COLO829 (cell line): ENCODE data around the gene PRICKLE3.

Experiments used
- DNase-seq: peaks from one replicate; pipeline ENCODE4 v3.0.0; 2012; ENCODE audit warnings: low spot score

PRICKLE3 gene

GRCh38 chrX:49205443-49205842, 19.3 kb upstream of the PRICKLE3 start:
- no peak for DNase-seq

DNA sequence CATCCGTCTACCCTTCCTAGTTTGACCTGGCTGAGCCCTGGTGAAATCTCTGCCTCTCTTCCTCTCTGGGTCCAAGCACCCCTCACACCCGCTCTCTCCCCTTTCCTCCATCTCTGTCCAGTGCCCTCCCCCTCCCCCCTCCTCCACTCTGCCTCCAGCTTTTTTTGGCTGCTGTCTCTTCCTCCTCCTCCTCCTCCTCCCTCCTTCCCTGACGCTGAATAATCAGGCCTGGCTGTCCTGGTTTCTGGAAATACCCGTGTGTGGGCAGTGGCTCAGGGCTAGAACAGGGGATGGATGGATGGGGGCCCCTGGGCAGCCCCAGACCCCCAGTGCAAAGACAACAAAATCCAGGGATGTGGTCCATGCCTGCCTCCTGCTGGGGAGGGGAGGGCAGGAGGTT, 18.5 kb upstream of the PRICKLE3 start:
- DNase-seq, result no peak

DNA sequence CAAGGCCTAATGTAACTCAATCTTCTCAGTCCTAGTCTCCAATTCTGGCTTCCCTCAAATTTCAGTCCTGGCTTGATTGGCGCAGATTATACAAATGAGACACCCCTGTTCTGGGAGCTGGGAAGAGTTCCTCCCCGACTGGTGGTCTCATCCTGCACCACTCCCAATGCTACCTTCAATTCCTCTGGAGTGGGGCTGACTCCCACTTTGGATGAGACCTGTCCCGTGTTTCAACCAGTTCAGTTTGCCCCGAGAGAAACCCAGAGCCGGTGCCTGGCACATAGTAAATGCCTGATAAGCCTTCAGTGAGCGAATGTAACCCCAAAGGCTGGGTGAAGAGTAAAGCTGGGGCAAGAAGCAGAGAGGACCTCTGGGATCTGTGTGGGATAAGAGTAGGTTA, 17.8 kb upstream of the PRICKLE3 start:
- DNase-seq, result no peak

GRCh38 chrX:49203536-49203935, 17.4 kb upstream of the PRICKLE3 start:
- no peak for DNase-seq

DNA sequence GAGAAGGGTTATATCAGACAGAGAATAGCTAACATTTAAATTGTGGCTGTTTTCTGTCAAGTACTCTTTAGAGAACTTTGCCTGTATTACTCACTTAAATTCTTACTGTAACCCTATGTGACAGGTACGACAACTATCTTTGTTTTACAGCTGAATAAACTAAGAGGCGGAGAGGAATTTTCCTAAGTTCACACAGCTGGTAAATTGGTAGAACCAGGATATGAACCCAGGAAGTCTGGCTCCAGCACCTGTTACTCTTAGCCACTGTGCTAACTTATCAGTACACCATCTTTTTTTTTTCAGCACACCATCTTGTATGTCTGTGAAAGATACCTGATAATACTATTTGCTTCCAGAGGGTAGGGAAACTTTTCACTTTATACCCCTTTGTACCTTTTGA, 15.8 kb upstream of the PRICKLE3 start:
- no peak for DNase-seq

GRCh38 chrX:49199906-49200771, 14.0 kb upstream of the PRICKLE3 start, which contains the start of gene SYP:
TSS of gene SYP (minus strand) at chrX:49200193. CDS start at chrX:49200186, 7 bp downstream.
- peak; percentile 93 for DNase-seq

DNA sequence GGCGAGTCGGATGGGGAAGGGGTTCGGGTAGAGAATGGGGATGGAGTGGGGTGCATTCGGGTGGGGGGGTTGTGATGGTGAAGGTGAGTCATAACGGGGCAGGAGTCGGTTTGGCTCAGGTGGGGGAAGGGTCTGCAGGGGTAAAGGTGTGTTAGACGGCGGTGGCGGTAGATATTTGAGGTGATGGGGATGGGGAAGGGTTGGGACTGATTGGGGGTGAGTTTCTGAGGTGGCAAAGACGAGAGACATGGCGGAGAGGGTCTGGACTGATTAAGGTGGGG, 13.1 kb upstream of the PRICKLE3 start:
- DNase-seq, result no peak

DNA sequence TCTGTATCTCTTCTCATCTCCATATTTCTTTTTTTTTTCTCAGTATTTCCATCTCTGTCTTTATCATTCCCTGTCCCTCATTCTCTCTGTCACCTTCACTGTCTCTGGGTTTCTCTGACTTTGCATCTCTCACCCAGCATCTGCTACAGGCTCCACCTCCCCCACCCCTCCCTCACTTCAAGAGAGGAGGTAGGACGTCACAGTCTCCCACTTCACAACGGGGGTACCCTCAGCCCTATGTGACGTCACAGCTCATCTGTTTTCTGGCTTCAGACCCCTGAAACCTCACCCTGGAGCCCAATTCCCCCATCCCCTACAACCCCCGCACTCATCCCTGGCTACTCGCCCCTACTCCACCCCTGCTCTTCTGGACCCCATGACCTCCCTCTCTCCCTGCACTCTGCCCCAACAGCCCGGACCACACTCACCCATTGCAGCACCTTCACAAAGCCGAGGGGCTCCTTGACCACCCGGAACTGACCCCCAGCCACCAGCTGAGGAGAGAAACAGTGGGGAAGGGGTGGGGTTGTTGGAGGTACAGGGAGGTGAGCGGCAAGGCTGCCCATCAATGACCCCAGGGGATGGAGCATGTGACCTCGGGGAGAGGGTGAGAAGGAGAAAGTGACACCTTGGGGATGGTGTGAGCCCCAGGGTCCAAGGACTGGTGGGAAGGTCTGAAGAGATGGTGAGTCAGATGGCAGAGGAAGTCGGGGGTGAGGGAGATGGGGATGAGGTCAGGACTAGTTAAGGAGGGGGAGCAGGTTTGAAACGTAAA, 12.6 kb upstream of the PRICKLE3 start:
- no peak for DNase-seq

DNA sequence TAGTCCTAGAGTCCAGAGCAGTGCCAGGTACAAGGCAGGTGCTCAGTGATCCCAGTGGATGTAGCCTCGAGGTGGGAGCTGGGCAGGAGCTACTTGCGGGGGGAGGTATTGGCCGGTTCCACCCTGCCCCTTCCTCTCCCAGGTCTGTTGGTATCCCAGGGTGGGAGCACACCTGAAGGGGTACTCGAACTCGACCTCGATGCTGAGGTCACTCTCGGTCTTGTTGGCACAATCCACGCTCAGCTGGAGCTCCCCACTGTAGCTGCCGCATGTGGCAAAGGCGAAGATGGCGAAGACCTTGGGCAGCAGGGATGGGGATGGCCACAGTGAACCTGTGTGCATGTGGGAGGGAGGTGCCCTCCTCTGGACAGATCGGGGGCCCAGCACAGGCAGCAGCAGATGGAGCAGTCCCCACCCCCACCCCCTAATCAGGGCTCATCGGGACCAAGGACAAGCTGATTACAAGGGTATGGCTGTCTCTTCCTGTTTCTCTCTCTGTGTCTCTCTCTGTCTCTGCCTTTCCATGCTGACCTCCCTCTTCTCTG, 11.4 kb upstream of the PRICKLE3 start:
- DNase-seq, result no peak

DNA sequence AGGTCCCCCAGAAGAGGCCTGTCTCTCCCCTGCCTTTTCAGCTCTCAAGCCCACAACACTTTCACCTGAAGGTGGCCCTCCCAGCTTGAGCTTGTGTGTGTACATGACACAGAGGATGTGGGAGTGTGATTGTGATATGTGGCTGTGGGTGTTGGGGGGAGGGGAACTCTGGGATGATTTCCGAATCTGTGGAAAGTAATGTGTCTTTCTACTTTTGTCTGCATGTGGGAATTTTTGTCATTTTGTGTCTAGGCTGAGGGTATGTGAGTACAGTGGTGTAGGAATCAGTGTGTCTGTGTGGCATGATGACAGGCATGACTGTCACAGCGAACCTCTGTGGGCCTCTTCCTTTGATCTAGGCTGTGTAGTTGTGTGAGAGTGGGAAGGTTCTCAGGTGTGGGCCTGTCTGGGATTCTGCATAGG, 7.4 kb upstream of the PRICKLE3 start:
- DNase-seq, result no peak

GRCh38 chrX:49192722-49193328, 6.7 kb upstream of the PRICKLE3 start:
- no peak for DNase-seq

- no peak for DNase-seq
These were observed 5.4 kb upstream of the PRICKLE3 start for GRCh38 chrX:49191574-49192011.

DNA sequence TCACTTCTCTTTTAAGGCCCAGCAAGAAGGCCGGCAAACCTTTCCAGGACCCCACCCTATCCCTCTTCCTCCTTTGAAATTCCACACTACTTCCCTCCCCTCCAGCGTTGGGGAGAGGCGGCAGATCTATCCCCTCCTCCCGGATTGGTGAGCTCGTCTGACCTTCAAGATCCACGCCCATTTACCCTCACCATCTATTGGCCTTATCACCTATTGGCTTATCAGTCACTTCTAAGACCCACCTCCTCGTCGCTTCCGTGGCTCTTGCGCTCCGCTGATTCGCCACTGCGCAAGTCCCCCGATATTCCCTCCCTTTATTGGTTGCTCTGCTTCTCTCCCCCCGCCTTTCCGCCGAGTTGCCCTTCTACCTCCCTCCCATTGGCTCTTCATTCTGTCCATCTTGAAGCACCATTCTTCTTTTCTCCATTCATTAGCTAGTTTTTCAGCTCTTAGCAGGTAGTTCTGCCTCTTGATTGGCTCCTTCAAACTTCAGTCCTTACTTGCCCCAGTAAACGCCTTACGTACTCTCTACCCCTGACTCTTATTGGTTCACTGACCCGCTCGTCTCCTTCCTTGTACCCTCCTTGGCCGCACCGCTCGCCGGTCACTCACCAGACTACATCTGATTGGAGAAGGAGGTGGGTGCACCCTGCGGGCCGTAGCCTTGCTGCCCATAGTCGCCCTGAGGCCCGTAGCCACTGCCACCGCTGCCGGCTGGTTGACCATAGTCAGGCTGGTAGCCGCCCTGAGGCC, 4.8 kb upstream of the PRICKLE3 start:
- peak; percentile 91 for DNase-seq

GRCh38 chrX:49189606-49190005, 3.4 kb upstream of the PRICKLE3 start:
- DNase-seq, result no peak

GRCh38 chrX:49188468-49189076, 2.4 kb upstream of the PRICKLE3 start:
- no peak for DNase-seq

GRCh38 chrX:49187526-49187925, 1.4 kb upstream of the PRICKLE3 start:
- DNase-seq, result no peak

- no peak for DNase-seq
These were observed 838 bp upstream of the PRICKLE3 start for GRCh38 chrX:49187028-49187394.

- DNase-seq, result peak; percentile 89
These were observed 1.6 kb downstream of the PRICKLE3 start for GRCh38 chrX:49184294-49185281.

- no peak for DNase-seq
These were observed 2.4 kb downstream of the PRICKLE3 start for GRCh38 chrX:49183701-49184281.

- DNase-seq, result no peak
These were observed 6.8 kb downstream of the PRICKLE3 start for GRCh38 chrX:49179358-49179757.
